IMR-90 (cell line): ENCODE measurements around the gene NFE2L1. TPM values are rescaled to one million over a fixed set of nuclear protein-coding genes. Genes with fewer than 3 reads are reported as not detected.
"Not testable (repeated sequence)": the region's sequence is repeated elsewhere in the genome, so short reads cannot be mapped to it uniquely, and the experiment has no call there.

Source experiments
- ATAC-seq: fragments of 200-7000 bp; cut with Tn5 transposase; 2 replicates; pipeline ENCODE4 v1.9.1; 2020; ENCODE audit warnings: low read depth, mild to moderate bottlenecking, moderate library complexity
- BruUV-seq: library from RNA; stranded (reverse); fragments of 400-500 nt; replicated peaks from 2 replicates; lab custom pipeline; 2021; lab: Mats Ljungman, UMichigan
- CTCF ChIA-PET: fragments of 300-600 bp; formaldehyde crosslinking; extraction: SDS; loops from one replicate; lab custom pipeline; 2021; ENCODE audit warnings: antibody characterized with exemption; lab: Yijun Ruan, JAX
- POLR2A ChIA-PET: fragments of 300-600 bp; sonication (Branson Sonifier 250); formaldehyde crosslinking; loops from one replicate; lab custom pipeline; 2022; ENCODE audit warnings: antibody characterized with exemption; ENCODE audit not compliant: unreplicated experiment; lab: Charles Lee
- DNase-seq: peaks from one replicate; pipeline ENCODE4 v3.0.0; 2013
- H2AFZ ChIP-seq: replicated peaks from 2 replicates; pipeline ENCODE3; 2013; ENCODE audit warnings: low read length, mild to moderate bottlenecking; ENCODE audit not compliant: poor library complexity
- H2AK5ac ChIP-seq: 2 replicates; pipeline ENCODE4 v1.6.1; 2013; ENCODE audit warnings: low read depth, low read length, inconsistent platforms
- H2AK9ac ChIP-seq: replicated peaks from 2 replicates; pipeline ENCODE3; 2013; ENCODE audit warnings: mild to moderate bottlenecking, low read depth, low read length, moderate library complexity; ENCODE audit not compliant: poor library complexity
- H2BK120ac ChIP-seq: 2 replicates; pipeline ENCODE4 v1.6.1; 2013; ENCODE audit warnings: low read depth, low read length, inconsistent platforms
- H2BK15ac ChIP-seq: 3 replicates; pipeline ENCODE4 v1.6.1; 2013; ENCODE audit warnings: low read depth, low read length, inconsistent platforms
- H2BK20ac ChIP-seq: 2 replicates; pipeline ENCODE4 v1.6.1; 2013; ENCODE audit warnings: low read depth, mild to moderate bottlenecking, inconsistent platforms, low read length, moderate library complexity
- H2BK5ac ChIP-seq: 2 replicates; pipeline ENCODE4 v1.6.1; 2013; ENCODE audit warnings: mild to moderate bottlenecking, low read depth, low read length, inconsistent platforms; ENCODE audit not compliant: poor library complexity, severe bottlenecking
- H3K14ac ChIP-seq: replicated peaks from 2 replicates; pipeline ENCODE4 v1.6.1; 2013; ENCODE audit warnings: low read depth, low read length, inconsistent platforms
- H3K18ac ChIP-seq: 2 replicates; pipeline ENCODE4 v1.6.1; 2013; ENCODE audit warnings: low read depth, low read length, control low read depth
- H3K23ac ChIP-seq: 2 replicates; pipeline ENCODE4 v1.6.1; 2013; ENCODE audit warnings: low read depth, low read length, inconsistent platforms
- H3K27ac ChIP-seq: 2 replicates; pipeline ENCODE4 v1.5.1; 2013; ENCODE audit warnings: mild to moderate bottlenecking, control low read depth, low read length; ENCODE audit not compliant: insufficient read depth
- H3K27me3 ChIP-seq: 2 replicates; pipeline ENCODE4 v1.6.1; 2013; ENCODE audit warnings: low read length; ENCODE audit not compliant: control insufficient read depth, insufficient read depth
- H3K36me3 ChIP-seq: 2 replicates; pipeline ENCODE4 v1.6.1; 2013; ENCODE audit warnings: low read length, mixed read lengths; ENCODE audit not compliant: control insufficient read depth, insufficient read depth
- H3K4ac ChIP-seq: 2 replicates; pipeline ENCODE4 v1.6.1; 2013; ENCODE audit warnings: low read depth, low read length, inconsistent platforms
- H3K4me1 ChIP-seq: 2 replicates; pipeline ENCODE4 v1.6.1; 2013; ENCODE audit warnings: low read length, mixed read lengths; ENCODE audit not compliant: control insufficient read depth, insufficient read depth
- H3K4me2 ChIP-seq: 2 replicates; pipeline ENCODE4 v1.6.1; 2013; ENCODE audit warnings: low read depth, mild to moderate bottlenecking, control low read depth, low read length, moderate library complexity
- H3K4me3 ChIP-seq: 2 replicates; pipeline ENCODE4 v1.5.1; 2013; ENCODE audit warnings: low read depth, mild to moderate bottlenecking, control low read depth, low read length, moderate library complexity; ENCODE audit not compliant: insufficient read depth
- H3K56ac ChIP-seq: 2 replicates; pipeline ENCODE4 v1.6.1; 2013; ENCODE audit warnings: low read length, inconsistent platforms; ENCODE audit not compliant: insufficient read depth; ENCODE audit errors: extremely low read depth
- H3K79me1 ChIP-seq, 2 experiments: 2 replicates each; pipeline ENCODE4 v1.6.1; 2013; ENCODE audit warnings: low read length in 2 of 2, inconsistent platforms in 1 of 2, low read depth in 1 of 2
- H3K9ac ChIP-seq: 2 replicates; pipeline ENCODE4 v1.6.1; 2013; ENCODE audit warnings: low read depth, low read length, control low read depth
- H3K9me1 ChIP-seq: 2 replicates; pipeline ENCODE4 v1.6.1; 2013; ENCODE audit warnings: low read length, inconsistent platforms; ENCODE audit not compliant: insufficient read depth
- H3K9me3 ChIP-seq: 2 replicates; pipeline ENCODE4 v1.6.1; 2013; ENCODE audit warnings: low read length; ENCODE audit not compliant: control insufficient read depth, insufficient read depth
- H4K20me1 ChIP-seq: 2 replicates; pipeline ENCODE4 v1.6.1; 2013; ENCODE audit warnings: low read length, inconsistent platforms; ENCODE audit not compliant: insufficient read depth
- H4K5ac ChIP-seq: 2 replicates; pipeline ENCODE4 v1.6.1; 2013; ENCODE audit warnings: mild to moderate bottlenecking, low read depth, low read length, control low read depth
- H4K8ac ChIP-seq, 2 experiments: 2 replicates each; pipeline ENCODE4 v1.6.1; 2013; ENCODE audit warnings: low read depth in 2 of 2, low read length in 2 of 2, control low read depth in 1 of 2, inconsistent platforms in 1 of 2
- H4K91ac ChIP-seq: 2 replicates; pipeline ENCODE4 v1.6.1; 2013; ENCODE audit warnings: low read depth, low read length, inconsistent platforms; ENCODE audit not compliant: insufficient read depth
- WGBS, 2 experiments: methylation state at CpG; one replicate each; pipeline versions ENCODE4 v1.1.5 to v1.1.7; 2013; ENCODE audit warnings: missing lambda C conversion rate in 2 of 2; ENCODE audit not compliant: insufficient read length in 1 of 2; ENCODE audit errors: extremely low coverage in 2 of 2; 5-methylcytosine and 5-hydroxymethylcytosine counted together
- dilution Hi-C: fragments of 300-500 bp; cut with HindIII; formaldehyde crosslinking; loops from one replicate; pipeline ENCODE4 v1.14.3; 2018; ENCODE audit warnings: low sequenced_read_pairs; ENCODE audit not compliant: unreplicated experiment
- in situ Hi-C: fragments of 300-500 bp; cut with MboI; formaldehyde crosslinking; loops from 3 replicates; pipeline ENCODE4 v1.14.3; 2019; ENCODE audit warnings: low sequenced_read_pairs, inconsistent platforms, mixed read lengths
- intact Hi-C: fragments of 100-400 bp; cut with micrococcal nuclease; formaldehyde crosslinking; loops from 2 replicates; pipeline ENCODE4 v1.10.0; 2022
- polyA plus RNA-seq, 3 experiments: library from polyadenylated mRNA; depleted of rRNA; stranded (reverse); fragments of >200 nt; gene quantifications; 2 replicates each; pipeline ENCODE4 v1.2.3, GENCODE V29; 2012; ENCODE audit warnings: low replicate concordance in 1 of 3
- total RNA-seq: library from RNA; depleted of rRNA; stranded (reverse); fragments of >200 nt; gene quantifications from 2 replicates; pipeline ENCODE4 v1.2.3, GENCODE V29; 2012

NFE2L1 gene
- total and polyA plus RNA-seq, 2 of the 4 experiments (the other 2 are of a cell fraction) = 42.8 to 122 TPM

DNA sequence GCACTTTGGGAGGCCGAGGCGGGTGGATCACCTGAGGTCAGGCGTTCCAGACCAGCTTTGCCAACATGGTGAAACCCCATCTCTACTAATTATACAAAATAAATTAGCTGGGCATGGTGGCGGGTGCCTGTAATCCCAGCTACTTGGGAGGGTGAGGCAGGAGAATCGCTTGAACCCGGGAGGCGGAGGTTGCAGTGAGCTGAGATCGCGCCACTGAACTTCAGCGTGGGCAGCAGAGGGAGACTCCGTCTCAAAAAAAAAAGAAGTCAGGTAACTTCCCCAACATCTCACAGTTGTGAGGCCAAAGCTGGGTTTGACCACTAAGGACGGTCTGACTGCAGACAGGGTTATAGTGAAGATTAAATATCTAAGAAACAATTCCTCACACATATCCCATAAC lies 13.4 kb upstream of the NFE2L1 start:
- Histone ChIP-seq H3K9me1 (peaks cover 13% of the 10 kb centered on the region), H3K79me1 (peaks cover 5 to 18% of the 10 kb centered on the region in 2 experiments)
- H2BK20ac ChIP-seq, H3K4me2 ChIP-seq, ATAC-seq, H3K4me3 ChIP-seq, H3K36me3 ChIP-seq, H3K27ac ChIP-seq, H3K27me3 ChIP-seq, H2AFZ ChIP-seq, DNase-seq, H4K20me1 ChIP-seq, H4K5ac ChIP-seq, H3K56ac ChIP-seq, H3K23ac ChIP-seq, H3K14ac ChIP-seq, H3K4me1 ChIP-seq, H3K4ac ChIP-seq, H3K9ac ChIP-seq, intact Hi-C loops, BruUV-seq, H4K8ac ChIP-seq, H2BK120ac ChIP-seq, POLR2A ChIA-PET, H4K91ac ChIP-seq, H2AK5ac ChIP-seq, H2BK15ac ChIP-seq, H2BK5ac ChIP-seq, H2AK9ac ChIP-seq, H3K9me3 ChIP-seq, H3K18ac ChIP-seq, dilution Hi-C loops: not testable (repeated sequence)
- CTCF ChIA-PET = interaction anchor here (1.2 kb wide), 1 partner anchor 34 kb away, joined by 3 read pairs; no protein-coding TSS in a partner anchor
- no CpG with 5 or more reads among the region's 12 CpGs for WGBS, 2 experiments
- in situ Hi-C loops = loop anchor here (5.0 kb wide), 1 partner anchor 33 kb away; no protein-coding TSS in a partner anchor
